ENCODE data around the gene CREB3L2. TPM values are rescaled to one million over a fixed set of nuclear protein-coding genes. Genes with fewer than 3 reads are reported as not detected.
A peak's percentile ranks its signal among the peaks of the same experiment; 100 is the strongest.

Gene CREB3L2
- total and polyA plus RNA-seq, 10 of the 15 experiments (the other 5 are each of a cell fraction or from before 2014, with no cell fraction given), result 6.4 to 67.1 (median 26.2) TPM

DNA sequence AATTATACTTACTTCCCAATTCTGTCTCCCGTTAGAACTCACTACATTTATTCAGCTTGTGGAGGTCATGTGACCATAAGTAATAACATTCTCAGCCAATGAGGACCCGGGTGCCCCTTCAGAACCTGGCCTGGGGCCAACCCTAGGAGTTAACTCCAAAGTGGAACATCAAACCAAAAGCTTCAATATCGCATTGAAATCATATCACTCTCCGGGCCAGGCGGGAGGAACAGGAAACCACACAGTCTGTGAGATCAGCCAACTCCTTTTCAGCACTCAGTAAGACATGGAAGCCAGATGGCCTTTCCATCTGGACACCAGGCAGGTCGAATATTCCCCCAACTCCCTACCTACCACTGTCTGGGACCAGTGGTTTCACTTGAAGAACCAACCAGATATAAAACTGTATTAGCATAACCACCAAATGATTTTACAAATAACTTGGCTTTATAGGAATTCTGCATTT is 5.5 kb downstream of the CREB3L2 start (continued):
- TF ChIP-seq, protein P1, sequence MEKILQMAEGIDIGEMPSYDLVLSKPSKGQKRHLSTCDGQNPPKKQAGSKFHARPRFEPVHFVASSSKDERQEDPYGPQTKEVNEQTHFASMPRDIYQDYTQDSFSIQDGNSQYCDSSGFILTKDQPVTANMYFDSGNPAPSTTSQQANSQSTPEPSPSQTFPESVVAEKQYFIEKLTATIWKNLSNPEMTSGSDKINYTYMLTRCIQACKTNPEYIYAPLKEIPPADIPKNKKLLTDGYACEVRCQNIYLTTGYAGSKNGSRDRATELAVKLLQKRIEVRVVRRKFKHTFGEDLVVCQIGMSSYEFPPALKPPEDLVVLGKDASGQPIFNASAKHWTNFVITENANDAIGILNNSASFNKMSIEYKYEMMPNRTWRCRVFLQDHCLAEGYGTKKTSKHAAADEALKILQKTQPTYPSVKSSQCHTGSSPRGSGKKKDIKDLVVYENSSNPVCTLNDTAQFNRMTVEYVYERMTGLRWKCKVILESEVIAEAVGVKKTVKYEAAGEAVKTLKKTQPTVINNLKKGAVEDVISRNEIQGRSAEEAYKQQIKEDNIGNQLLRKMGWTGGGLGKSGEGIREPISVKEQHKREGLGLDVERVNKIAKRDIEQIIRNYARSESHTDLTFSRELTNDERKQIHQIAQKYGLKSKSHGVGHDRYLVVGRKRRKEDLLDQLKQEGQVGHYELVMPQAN (conservative IDR thresholded peaks at IDR 0.05), result no peak
- TF ChIP-seq, protein P2, sequence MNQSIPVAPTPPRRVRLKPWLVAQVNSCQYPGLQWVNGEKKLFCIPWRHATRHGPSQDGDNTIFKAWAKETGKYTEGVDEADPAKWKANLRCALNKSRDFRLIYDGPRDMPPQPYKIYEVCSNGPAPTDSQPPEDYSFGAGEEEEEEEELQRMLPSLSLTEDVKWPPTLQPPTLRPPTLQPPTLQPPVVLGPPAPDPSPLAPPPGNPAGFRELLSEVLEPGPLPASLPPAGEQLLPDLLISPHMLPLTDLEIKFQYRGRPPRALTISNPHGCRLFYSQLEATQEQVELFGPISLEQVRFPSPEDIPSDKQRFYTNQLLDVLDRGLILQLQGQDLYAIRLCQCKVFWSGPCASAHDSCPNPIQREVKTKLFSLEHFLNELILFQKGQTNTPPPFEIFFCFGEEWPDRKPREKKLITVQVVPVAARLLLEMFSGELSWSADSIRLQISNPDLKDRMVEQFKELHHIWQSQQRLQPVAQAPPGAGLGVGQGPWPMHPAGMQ (IDR thresholded peaks at IDR 0.05; ENCODE audit: borderline replicate concordance), result no peak
- no peak for TF ChIP-seq RELA (IDR thresholded peaks at IDR 0.05; ENCODE audit: borderline replicate concordance, partially characterized antibody)
- TF ChIP-seq SP1 (IDR thresholded peaks at IDR 0.05; ENCODE audit: low read depth, low read length), result no peak
- TF ChIP-seq MEF2A (IDR thresholded peaks at IDR 0.05; ENCODE audit: insufficient read depth, low read depth, low read length), result no peak
- TF ChIP-seq, protein P3, sequence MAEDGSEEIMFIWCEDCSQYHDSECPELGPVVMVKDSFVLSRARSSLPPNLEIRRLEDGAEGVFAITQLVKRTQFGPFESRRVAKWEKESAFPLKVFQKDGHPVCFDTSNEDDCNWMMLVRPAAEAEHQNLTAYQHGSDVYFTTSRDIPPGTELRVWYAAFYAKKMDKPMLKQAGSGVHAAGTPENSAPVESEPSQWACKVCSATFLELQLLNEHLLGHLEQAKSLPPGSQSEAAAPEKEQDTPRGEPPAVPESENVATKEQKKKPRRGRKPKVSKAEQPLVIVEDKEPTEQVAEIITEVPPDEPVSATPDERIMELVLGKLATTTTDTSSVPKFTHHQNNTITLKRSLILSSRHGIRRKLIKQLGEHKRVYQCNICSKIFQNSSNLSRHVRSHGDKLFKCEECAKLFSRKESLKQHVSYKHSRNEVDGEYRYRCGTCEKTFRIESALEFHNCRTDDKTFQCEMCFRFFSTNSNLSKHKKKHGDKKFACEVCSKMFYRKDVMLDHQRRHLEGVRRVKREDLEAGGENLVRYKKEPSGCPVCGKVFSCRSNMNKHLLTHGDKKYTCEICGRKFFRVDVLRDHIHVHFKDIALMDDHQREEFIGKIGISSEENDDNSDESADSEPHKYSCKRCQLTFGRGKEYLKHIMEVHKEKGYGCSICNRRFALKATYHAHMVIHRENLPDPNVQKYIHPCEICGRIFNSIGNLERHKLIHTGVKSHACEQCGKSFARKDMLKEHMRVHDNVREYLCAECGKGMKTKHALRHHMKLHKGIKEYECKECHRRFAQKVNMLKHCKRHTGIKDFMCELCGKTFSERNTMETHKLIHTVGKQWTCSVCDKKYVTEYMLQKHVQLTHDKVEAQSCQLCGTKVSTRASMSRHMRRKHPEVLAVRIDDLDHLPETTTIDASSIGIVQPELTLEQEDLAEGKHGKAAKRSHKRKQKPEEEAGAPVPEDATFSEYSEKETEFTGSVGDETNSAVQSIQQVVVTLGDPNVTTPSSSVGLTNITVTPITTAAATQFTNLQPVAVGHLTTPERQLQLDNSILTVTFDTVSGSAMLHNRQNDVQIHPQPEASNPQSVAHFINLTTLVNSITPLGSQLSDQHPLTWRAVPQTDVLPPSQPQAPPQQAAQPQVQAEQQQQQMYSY (CRISPR knock-in tag; IDR thresholded peaks at IDR 0.05), result no peak
- TF ChIP-seq RUNX3 (IDR thresholded peaks at IDR 0.05; ENCODE audit: low read length), result peak; percentile 64
- no peak for TF ChIP-seq SMAD5 (IDR thresholded peaks at IDR 0.05; ENCODE audit: low read depth)
- 0 out of 4 replicates have a peak, but pooled peaks of 1 of the 2 experiments have one; percentile 7 for TF ChIP-seq IKZF2 (IDR thresholded peaks at IDR 0.05)

Measured in GM12878 (cell line).